NCI-H146 treated with DMSO at 0.1 percent for 48 hours (cell line): ENCODE measurements around the gene CFAP221.

Experiments used
- DNase-seq: peaks from one replicate; lab custom pipeline; 2025; ENCODE audit not compliant: unreplicated experiment; lab: John Stamatoyannopoulos, UW

Gene CFAP221

GRCh38 chr2:119544075-119544938, at the start of gene CFAP221:
Gene CFAP221, plus strand, starts transcription at chr2:119544449. Its CDS starts 1,683 bp downstream, at chr2:119546132.
- DNase-seq: peak; percentile 31

GRCh38 chr2:119495948-119496347, 48.3 kb upstream of the CFAP221 start:
- DNase-seq: no peak

GRCh38 chr2:119496682-119497081, 47.6 kb upstream of the CFAP221 start:
- DNase-seq: no peak

- no peak for DNase-seq
Observed at GRCh38 chr2:119508756-119509155, 35.5 kb upstream of the CFAP221 start.

- no peak for DNase-seq
Observed at GRCh38 chr2:119511989-119512388, 32.3 kb upstream of the CFAP221 start.

- DNase-seq: no peak
Observed at GRCh38 chr2:119512946-119513345, 31.3 kb upstream of the CFAP221 start.

- no peak for DNase-seq
Observed at GRCh38 chr2:119513832-119514231, 30.4 kb upstream of the CFAP221 start.

- no peak for DNase-seq
Observed at GRCh38 chr2:119516121-119516520, 28.1 kb upstream of the CFAP221 start.

GRCh38 chr2:119517433-119517832, 26.8 kb upstream of the CFAP221 start:
- no peak for DNase-seq

- no peak for DNase-seq
Observed at GRCh38 chr2:119518401-119519056, 25.7 kb upstream of the CFAP221 start.

- no peak for DNase-seq
Observed at GRCh38 chr2:119519057-119519408, 25.2 kb upstream of the CFAP221 start.

- DNase-seq: no peak
Observed at GRCh38 chr2:119520696-119521432, 23.4 kb upstream of the CFAP221 start.

GRCh38 chr2:119521433-119522050, 22.7 kb upstream of the CFAP221 start:
- DNase-seq: no peak

GRCh38 chr2:119522671-119523070, 21.6 kb upstream of the CFAP221 start:
- DNase-seq: no peak

- DNase-seq: no peak
Observed at GRCh38 chr2:119523383-119523951, 20.8 kb upstream of the CFAP221 start.

- no peak for DNase-seq
Observed at GRCh38 chr2:119523952-119524694, 20.1 kb upstream of the CFAP221 start, which contains the start of gene SCTR. Gene SCTR, minus strand, starts transcription at chr2:119524483. Its CDS starts 257 bp downstream, at chr2:119524226.

GRCh38 chr2:119525614-119526013, 18.6 kb upstream of the CFAP221 start:
- no peak for DNase-seq

GRCh38 chr2:119527999-119528398, 16.2 kb upstream of the CFAP221 start:
- DNase-seq: no peak

- DNase-seq: no peak
Observed at GRCh38 chr2:119531292-119531691, 13.0 kb upstream of the CFAP221 start.

- no peak for DNase-seq
Observed at GRCh38 chr2:119533560-119533959, 10.7 kb upstream of the CFAP221 start.
